ENCODE results near the gene PRPF38A. TPM values are rescaled to one million over a fixed set of nuclear protein-coding genes. Genes with fewer than 3 reads are reported as not detected.

The PRPF38A gene
- polyA plus RNA-seq, 3 donors: 19.7 to 30.9 (median 25.2) TPM

DNA sequence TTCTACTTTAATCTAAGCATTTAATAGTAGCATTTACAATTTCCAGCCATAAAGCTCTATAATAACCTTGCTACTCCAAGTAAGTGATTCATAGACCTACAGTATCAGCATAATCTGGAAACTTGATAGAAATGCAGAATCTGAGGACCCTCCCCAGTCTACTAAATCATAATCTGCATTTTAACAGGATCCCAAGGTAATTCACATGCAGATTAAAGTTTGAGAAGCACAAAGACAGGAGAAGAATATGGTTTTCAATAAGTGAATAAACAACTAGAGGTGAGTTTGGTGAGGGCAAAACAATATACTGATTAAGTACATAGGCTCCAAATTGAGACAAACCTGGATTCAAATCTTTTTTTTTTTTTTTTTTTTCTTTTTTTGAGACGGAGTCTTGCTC is 57.4 kb downstream of the PRPF38A start:
- H3K27me3 ChIP-seq (ENCODE audit: control insufficient read depth in 2 of 2, insufficient read depth in 2 of 2, low read length in 2 of 2): no peaks in the 10 kb centered on the region
- H3K27ac Mint-ChIP-seq: no peak overlapping the region
- no peaks in the 10 kb centered on the region for H3K4me1 ChIP-seq (ENCODE audit: control insufficient read depth in 1 of 2, insufficient read depth in 2 of 2, low read length in 2 of 2)
- intact Hi-C loops (cut with micrococcal nuclease): no loop called here
- H3K27me3 Mint-ChIP-seq (ENCODE audit: low read depth in 3 of 3): no peaks in the 10 kb centered on the region
- peaks cover 14 to 26% of the 10 kb centered on the region in 2 donors for H3K36me3 Mint-ChIP-seq
- no peak for TF ChIP-seq CTCF (IDR thresholded peaks at IDR 0.05)
- H3K4me1 Mint-ChIP-seq: no peaks in the 10 kb centered on the region
- no peak overlapping the region for H3K27ac ChIP-seq (ENCODE audit: low read depth in 1 of 2, low read length in 2 of 2)
- DNase-seq: no peak
- peaks cover 9 to 26% of the 10 kb centered on the region in 2 donors for H3K36me3 ChIP-seq (replicated peaks in 1 of 2; ENCODE audit: control insufficient read depth in 1 of 2, insufficient read depth in 2 of 2, low read length in 2 of 2)
- no peaks in the 10 kb centered on the region for H3K9me3 Mint-ChIP-seq
- H3K4me3 Mint-ChIP-seq: no peak overlapping the region
- no peak overlapping the region for H3K4me3 ChIP-seq (replicated peaks in 1 of 3; ENCODE audit: low read depth in 2 of 3, low read length in 3 of 3)
- no CpG with 5 or more reads among the region's 1 CpG for WGBS (ENCODE audit: insufficient coverage)
- H3K9ac ChIP-seq (ENCODE audit: insufficient read depth, low read length, poor library complexity, severe bottlenecking): no peak overlapping the region
- H4K20me1 ChIP-seq (ENCODE audit: insufficient read depth, low read length): no peaks in the 10 kb centered on the region
- no peak overlapping the region for H3K4me2 ChIP-seq (replicated peaks; ENCODE audit: extremely low read depth, low read length, poor library complexity, severe bottlenecking)
- no peak overlapping the region for H2AFZ ChIP-seq (ENCODE audit: insufficient read depth, low read depth, low read length, poor library complexity, severe bottlenecking)
- H3K9me3 ChIP-seq (replicated peaks in 1 of 2; ENCODE audit: control insufficient read depth in 1 of 2, insufficient read depth in 1 of 2, low read length in 2 of 2): no peaks in the 10 kb centered on the region
- no peaks in the 10 kb centered on the region for H3K79me2 ChIP-seq (ENCODE audit: insufficient read depth, low read length)

DNA sequence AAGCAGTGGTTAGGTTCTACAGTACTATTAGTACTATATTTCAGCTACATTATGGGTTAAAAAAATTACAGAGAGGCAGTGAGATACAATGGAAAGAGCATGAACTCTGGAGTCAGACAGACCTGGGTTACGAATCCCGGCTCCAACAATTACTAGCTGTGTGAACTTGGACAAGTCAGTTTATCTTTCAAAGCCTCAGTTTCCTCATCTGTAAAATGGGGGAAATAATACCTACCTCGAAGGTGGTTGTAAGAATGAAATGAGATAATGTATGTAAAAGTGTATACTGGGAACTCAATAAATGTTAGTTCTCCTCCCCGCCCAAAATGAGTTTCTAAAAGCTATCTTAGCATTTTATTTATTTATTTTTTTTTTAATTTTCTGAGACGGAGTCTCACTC is 59.5 kb downstream of the PRPF38A start:
- no peaks in the 10 kb centered on the region for H3K27me3 ChIP-seq (ENCODE audit: control insufficient read depth in 2 of 2, insufficient read depth in 2 of 2, low read length in 2 of 2)
- H3K4me1 ChIP-seq (ENCODE audit: control insufficient read depth in 1 of 2, insufficient read depth in 2 of 2, low read length in 2 of 2): no peaks in the 10 kb centered on the region
- no peaks in the 10 kb centered on the region for H3K9me3 ChIP-seq (replicated peaks in 1 of 2; ENCODE audit: control insufficient read depth in 1 of 2, insufficient read depth in 1 of 2, low read length in 2 of 2)
- H3K36me3 ChIP-seq (replicated peaks in 1 of 2; ENCODE audit: control insufficient read depth in 1 of 2, insufficient read depth in 2 of 2, low read length in 2 of 2): peaks cover 7 to 11% of the 10 kb centered on the region in 2 donors
- no peak overlapping the region for H3K4me3 ChIP-seq (replicated peaks in 1 of 3; ENCODE audit: low read depth in 2 of 3, low read length in 3 of 3)
- H3K4me1 Mint-ChIP-seq: no peaks in the 10 kb centered on the region
- peaks cover 9 to 20% of the 10 kb centered on the region in 2 donors for H3K36me3 Mint-ChIP-seq
- no peak for DNase-seq
- H3K27ac ChIP-seq (ENCODE audit: low read depth in 1 of 2, low read length in 2 of 2): no peak overlapping the region
- no peak overlapping the region for H2AFZ ChIP-seq (ENCODE audit: insufficient read depth, low read depth, low read length, poor library complexity, severe bottlenecking)
- no peak overlapping the region for H3K27ac Mint-ChIP-seq
- H3K27me3 Mint-ChIP-seq (ENCODE audit: low read depth in 3 of 3): no peaks in the 10 kb centered on the region
- H4K20me1 ChIP-seq (ENCODE audit: insufficient read depth, low read length): no peaks in the 10 kb centered on the region
- TF ChIP-seq CTCF (IDR thresholded peaks at IDR 0.05): no peak
- H3K4me3 Mint-ChIP-seq: no peak overlapping the region
- 100% methylated on average over 1 of the region's 5 CpGs for WGBS (ENCODE audit: insufficient coverage)
- intact Hi-C loops (cut with micrococcal nuclease): no loop called here
- H3K4me2 ChIP-seq (replicated peaks; ENCODE audit: extremely low read depth, low read length, poor library complexity, severe bottlenecking): no peak overlapping the region
- no peaks in the 10 kb centered on the region for H3K9me3 Mint-ChIP-seq
- H3K79me2 ChIP-seq (ENCODE audit: insufficient read depth, low read length): no peaks in the 10 kb centered on the region
- H3K9ac ChIP-seq (ENCODE audit: insufficient read depth, low read length, poor library complexity, severe bottlenecking): no peak overlapping the region

Measured in CD14-positive monocyte (primary cell).